A549 treated with Mapracorat at 1 μM for 4 hours (cell line): Measurements from ENCODE around the gene BPGM. TPM values are rescaled to one million over a fixed set of nuclear protein-coding genes. Genes with fewer than 3 reads are reported as not detected.

ENCODE experiments used
- total RNA-seq: library from RNA; stranded (reverse); fragments of 200-300 nt; extraction: Qiagen RNA extraction; gene quantifications from 5 replicates; pipeline ENCODE4 v1.2.3, GENCODE V29; 2022

Gene BPGM
- total RNA-seq: 15.2 to 22.0 TPM (median 16.2 TPM) in 5 replicates

GRCh38 chr7:134646425-134647305, at the start of gene BPGM:
TSS of gene BPGM (plus strand) at chr7:134646853. CDS start at chr7:134661508, 14,655 bp downstream.

Other genes with a start within 250 kb of the BPGM start
- 2,128 to 2,690 TPM (median 2,586 TPM) in 5 replicates for gene AKR1B1, start 187.8 kb upstream of the BPGM start, total RNA-seq
- gene AKR1B10, start 119.3 kb upstream of the BPGM start, total RNA-seq: 2,208 to 2,341 TPM (median 2,288 TPM) in 5 replicates
- 21.6 to 38.9 TPM (median 35.8 TPM) in 5 replicates for gene AKR1B15, start 97.7 kb upstream of the BPGM start, total RNA-seq
- gene CALD1, start 132.8 kb downstream of the BPGM start, total RNA-seq: 89.3 to 159 TPM (median 135 TPM) in 5 replicates